ENCODE data around the gene UBL7.

The UBL7 gene

GRCh38 chr15:74412159-74412558 lies 48.8 kb downstream of the UBL7 start:
- Histone ChIP-seq H3K9me3 (ENCODE audit: insufficient read depth, low read length) (no peaks in the 10 kb centered on the region), H3K79me2 (ENCODE audit: low read length) (peaks cover 59% of the 10 kb centered on the region), H3K4me1 (ENCODE audit: low read length) (peaks cover 13% of the 10 kb centered on the region), H3K27me3 (ENCODE audit: low read depth, low read length) (no peaks in the 10 kb centered on the region), H4K20me1 (ENCODE audit: insufficient read depth, low read length) (peaks cover 96% of the 10 kb centered on the region), H3K9ac (ENCODE audit: low read length) (no peak overlapping the region), H3K36me3 (replicated peaks; ENCODE audit: low read depth, low read length) (peaks cover 86% of the 10 kb centered on the region), H3K4me3 (ENCODE audit: low read length) (no peak overlapping the region), H3K4me2 (ENCODE audit: low read length) (no peak overlapping the region), H3K27ac (ENCODE audit: low read length) (no peak overlapping the region), H2AFZ (ENCODE audit: low read depth, low read length) (no peak overlapping the region)
- no peak for TF ChIP-seq CTCF (IDR thresholded peaks at IDR 0.05; ENCODE audit: low read depth, low read length)
- TF ChIP-seq EZH2phosphoT487 (IDR thresholded peaks at IDR 0.05; ENCODE audit: low read depth): no peak

- no peak overlapping the region for H3K27ac ChIP-seq (ENCODE audit: low read length)
- no peaks in the 10 kb centered on the region for H3K9me3 ChIP-seq (ENCODE audit: insufficient read depth, low read length)
- no peaks in the 10 kb centered on the region for H3K27me3 ChIP-seq (ENCODE audit: low read depth, low read length)
- TF ChIP-seq CTCF (IDR thresholded peaks at IDR 0.05; ENCODE audit: low read depth, low read length): no peak
- TF ChIP-seq EZH2phosphoT487 (IDR thresholded peaks at IDR 0.05; ENCODE audit: low read depth): no peak
- H3K9ac ChIP-seq (ENCODE audit: low read length): no peak overlapping the region
- peaks cover 84% of the 10 kb centered on the region for H3K36me3 ChIP-seq (replicated peaks; ENCODE audit: low read depth, low read length)
- H3K4me3 ChIP-seq (ENCODE audit: low read length): no peak overlapping the region
- peaks cover 11% of the 10 kb centered on the region for H3K4me1 ChIP-seq (ENCODE audit: low read length)
- H3K79me2 ChIP-seq (ENCODE audit: low read length): peaks cover 54% of the 10 kb centered on the region
- peaks cover 91% of the 10 kb centered on the region for H4K20me1 ChIP-seq (ENCODE audit: insufficient read depth, low read length)
- H2AFZ ChIP-seq (ENCODE audit: low read depth, low read length): no peak overlapping the region
- no peak overlapping the region for H3K4me2 ChIP-seq (ENCODE audit: low read length)
Measured at GRCh38 chr15:74411686-74412085, 49.3 kb downstream of the UBL7 start.

GRCh38 chr15:74410502-74410901 lies 50.5 kb downstream of the UBL7 start:
- peaks cover 80% of the 10 kb centered on the region for H4K20me1 ChIP-seq (ENCODE audit: insufficient read depth, low read length)
- peaks cover 17% of the 10 kb centered on the region for H3K4me1 ChIP-seq (ENCODE audit: low read length)
- H3K4me2 ChIP-seq (ENCODE audit: low read length): no peak overlapping the region
- no peak overlapping the region for H3K9ac ChIP-seq (ENCODE audit: low read length)
- H2AFZ ChIP-seq (ENCODE audit: low read depth, low read length): no peak overlapping the region
- no peaks in the 10 kb centered on the region for H3K9me3 ChIP-seq (ENCODE audit: insufficient read depth, low read length)
- peaks cover 84% of the 10 kb centered on the region for H3K36me3 ChIP-seq (replicated peaks; ENCODE audit: low read depth, low read length)
- H3K27ac ChIP-seq (ENCODE audit: low read length): no peak overlapping the region
- H3K79me2 ChIP-seq (ENCODE audit: low read length): peaks cover 43% of the 10 kb centered on the region
- no peaks in the 10 kb centered on the region for H3K27me3 ChIP-seq (ENCODE audit: low read depth, low read length)
- H3K4me3 ChIP-seq (ENCODE audit: low read length): no peak overlapping the region
- TF ChIP-seq CTCF (IDR thresholded peaks at IDR 0.05; ENCODE audit: low read depth, low read length) (no peak), EZH2phosphoT487 (IDR thresholded peaks at IDR 0.05; ENCODE audit: low read depth) (no peak)

GRCh38 chr15:74409225-74409624 lies 51.7 kb downstream of the UBL7 start:
- H3K4me2 ChIP-seq (ENCODE audit: low read length): no peak overlapping the region
- TF ChIP-seq CTCF (IDR thresholded peaks at IDR 0.05; ENCODE audit: low read depth, low read length) (no peak), EZH2phosphoT487 (IDR thresholded peaks at IDR 0.05; ENCODE audit: low read depth) (no peak)
- no peaks in the 10 kb centered on the region for H3K9me3 ChIP-seq (ENCODE audit: insufficient read depth, low read length)
- H3K9ac ChIP-seq (ENCODE audit: low read length): no peak overlapping the region
- peaks cover 30% of the 10 kb centered on the region for H3K79me2 ChIP-seq (ENCODE audit: low read length)
- no peaks in the 10 kb centered on the region for H3K27me3 ChIP-seq (ENCODE audit: low read depth, low read length)
- peaks cover 67% of the 10 kb centered on the region for H4K20me1 ChIP-seq (ENCODE audit: insufficient read depth, low read length)
- peaks cover 30% of the 10 kb centered on the region for H3K4me1 ChIP-seq (ENCODE audit: low read length)
- no peak overlapping the region for H2AFZ ChIP-seq (ENCODE audit: low read depth, low read length)
- peaks cover 77% of the 10 kb centered on the region for H3K36me3 ChIP-seq (replicated peaks; ENCODE audit: low read depth, low read length)
- H3K4me3 ChIP-seq (ENCODE audit: low read length): no peak overlapping the region
- H3K27ac ChIP-seq (ENCODE audit: low read length): peak overlapping the region; percentile 95; the same call in 1 of the 2 replicates
